Transverse colon (tissue), 4 donors: Measurements from ENCODE around the gene GMFB.

Experiments
- CTCF ChIP-seq, 5 experiments: fragments of 200-600 bp in 3 of 5; fragments of 450-650 bp in 2 of 5; sonication (generic) in 3 of 5; IDR thresholded peaks; 1 replicate in 2 of 5; 2 replicates in 3 of 5; pipeline ENCODE4 v1.5.1; 2016 to 2017; ENCODE audit warnings: antibody characterized with exemption in 5 of 5, inconsistent platforms in 3 of 5, mild to moderate bottlenecking in 2 of 5, moderate library complexity in 1 of 5
- EP300 ChIP-seq: sonication (generic); formaldehyde crosslinking; IDR thresholded peaks from one replicate; pipeline ENCODE4 v1.6.1; 2017; ENCODE audit warnings: antibody characterized with exemption, low read depth
- POLR2A ChIP-seq: fragments of 450-650 bp; IDR thresholded peaks from one replicate; pipeline ENCODE4 v1.6.1; 2016; ENCODE audit warnings: antibody characterized with exemption, mild to moderate bottlenecking, moderate library complexity
- POLR2AphosphoS5 ChIP-seq, 3 donors: sonication (generic); formaldehyde crosslinking; IDR thresholded peaks; one replicate each; pipeline ENCODE4 v1.6.1; 2016; ENCODE audit warnings: antibody characterized with exemption in 3 of 3

GRCh38 chr14:54503486-54503885, 14.7 kb upstream of the GMFB start:
- no peak for TF ChIP-seq POLR2A
- TF ChIP-seq CTCF (IDR thresholded peaks at IDR 0.05), result peak in 1 of 5 experiments; percentile 18
- TF ChIP-seq POLR2AphosphoS5 (IDR thresholded peaks at IDR 0.05), result no peak
- no peak for TF ChIP-seq EP300
